HEK293T (cell line): Measurements from ENCODE around the gene SMAD3.

ENCODE experiments used
- CTCF ChIA-PET: fragments of 350-600 bp; formaldehyde crosslinking; extraction: SDS; loops from one replicate; lab custom pipeline; 2021; ENCODE audit warnings: antibody characterized with exemption, inconsistent platforms; lab: Yijun Ruan, JAX
- POLR2A ChIA-PET: fragments of 350-600 bp; formaldehyde crosslinking; extraction: SDS; loops from one replicate; lab custom pipeline; 2020; ENCODE audit warnings: antibody characterized with exemption, inconsistent platforms; lab: Yijun Ruan, JAX
- DNase-seq: peaks from one replicate; pipeline ENCODE4 v3.0.0; 2012; ENCODE audit warnings: mixed read lengths; ENCODE audit errors: extremely low spot score
- ARNT ChIP-seq: fragments of 450-650 bp; IDR thresholded peaks from 2 replicates; pipeline ENCODE4 v1.6.1; 2017; ENCODE audit warnings: mild to moderate bottlenecking
- BHLHE40 ChIP-seq: fragments of 450-650 bp; IDR thresholded peaks from 2 replicates; pipeline ENCODE4 v1.6.1; 2016; ENCODE audit warnings: mild to moderate bottlenecking, moderate library complexity, borderline replicate concordance
- CTBP1 ChIP-seq: fragments of 450-650 bp; IDR thresholded peaks from 2 replicates; pipeline ENCODE4 v1.6.1; 2016; ENCODE audit warnings: borderline replicate concordance
- ELF4 ChIP-seq: fragments of 450-650 bp; IDR thresholded peaks from 2 replicates; pipeline ENCODE4 v1.6.1; 2017; ENCODE audit warnings: antibody characterized with exemption
- FOXA1 ChIP-seq: fragments of 450-650 bp; IDR thresholded peaks from 2 replicates; pipeline ENCODE4 v1.6.1; 2016; ENCODE audit warnings: mild to moderate bottlenecking
- FOXK2 ChIP-seq: fragments of 450-650 bp; IDR thresholded peaks from 2 replicates; pipeline ENCODE4 v1.6.1; 2016; ENCODE audit warnings: mild to moderate bottlenecking
- FOXM1 ChIP-seq: fragments of 450-650 bp; IDR thresholded peaks from 2 replicates; pipeline ENCODE4 v1.6.1; 2017; ENCODE audit warnings: mild to moderate bottlenecking, borderline replicate concordance
- HDGF ChIP-seq: fragments of 450-650 bp; IDR thresholded peaks from 2 replicates; pipeline ENCODE4 v1.6.1; 2017; ENCODE audit warnings: antibody characterized with exemption, borderline replicate concordance
- L3MBTL2 ChIP-seq: fragments of 450-650 bp; conservative IDR thresholded peaks from 2 replicates; pipeline ENCODE4 v1.6.1; 2016; ENCODE audit warnings: mild to moderate bottlenecking
- LEF1 ChIP-seq: fragments of 450-650 bp; IDR thresholded peaks from 2 replicates; pipeline ENCODE4 v1.6.1; 2017; ENCODE audit warnings: mild to moderate bottlenecking, borderline replicate concordance
- NFRKB ChIP-seq: fragments of 450-650 bp; IDR thresholded peaks from 2 replicates; pipeline ENCODE4 v1.6.1; 2016; ENCODE audit warnings: mild to moderate bottlenecking, moderate library complexity
- SP1 ChIP-seq: fragments of 450-650 bp; IDR thresholded peaks from 2 replicates; pipeline ENCODE4 v1.6.1; 2017
- SUZ12 ChIP-seq: fragments of 450-650 bp; IDR thresholded peaks from 2 replicates; pipeline ENCODE4 v1.6.1; 2016; ENCODE audit warnings: mild to moderate bottlenecking
- TARDBP ChIP-seq: fragments of 450-650 bp; IDR thresholded peaks from 2 replicates; pipeline ENCODE4 v1.6.1; 2016
- ZNF384 ChIP-seq: fragments of 450-650 bp; IDR thresholded peaks from 2 replicates; pipeline ENCODE4 v1.6.1; 2016
- TF ChIP-seq, protein P1 (sequence below): fragments of 450-650 bp; IDR thresholded peaks from 2 replicates; pipeline ENCODE4 v1.6.1; 2016

The SMAD3 gene

DNA sequence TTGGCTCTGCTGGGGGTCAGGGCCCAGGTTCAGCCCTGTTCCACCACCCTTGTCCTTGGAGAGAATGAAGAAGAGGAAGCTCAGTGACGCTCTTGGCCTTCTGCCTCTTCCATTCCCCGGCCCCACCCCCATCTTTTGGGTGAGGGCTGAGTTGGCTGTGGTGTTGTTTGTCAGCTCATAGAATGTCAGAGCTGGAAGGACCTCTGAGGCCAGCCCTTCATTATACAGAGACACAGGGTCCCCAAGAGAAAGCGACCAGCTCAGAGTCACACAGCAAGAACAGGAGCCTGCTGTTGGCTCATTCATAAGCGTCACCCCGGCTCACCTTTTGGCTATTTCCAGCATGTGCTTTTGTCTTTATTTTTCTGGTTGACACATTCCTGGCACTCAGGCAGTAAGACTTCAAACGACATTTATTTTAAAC, 120.8 kb downstream of the SMAD3 start:
- POLR2A ChIA-PET: no interaction called here
- CTCF ChIA-PET: no interaction called here
- no peak for TF ChIP-seq HDGF
- TF ChIP-seq SP1: no peak
- no peak for TF ChIP-seq ZNF384
- TF ChIP-seq ARNT: no peak
- TF ChIP-seq CTBP1: no peak
- no peak for DNase-seq

DNA sequence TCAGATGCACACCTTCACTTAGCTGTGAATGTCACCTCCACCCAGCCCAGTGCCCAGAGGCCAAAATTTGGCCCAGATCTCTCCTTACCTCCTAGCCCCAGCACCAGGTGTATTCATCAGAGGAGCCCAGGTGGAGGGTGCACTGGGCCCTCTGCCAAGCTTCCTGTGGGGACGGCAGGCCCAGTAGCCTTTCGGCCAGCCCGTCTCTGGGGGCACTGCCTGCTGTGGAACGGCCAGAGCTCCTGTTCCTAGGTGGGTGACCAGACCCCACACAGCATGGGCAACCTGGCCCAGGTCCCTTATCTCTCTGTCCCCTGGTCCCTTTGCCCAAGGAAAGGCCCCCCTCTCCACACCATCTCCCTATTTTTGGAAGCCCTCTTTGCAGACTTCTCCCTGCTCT, 121.3 kb downstream of the SMAD3 start:
- ChIA-PET CTCF (interaction anchor here (0.6 kb wide), 1 partner anchor 34 kb away, joined by 4 read pairs; no protein-coding TSS in a partner anchor), POLR2A (no interaction called here)
- TF ChIP-seq NFRKB (no peak), FOXA1 (no peak), SP1 (no peak), FOXK2 (no peak), BHLHE40 (no peak), ARNT (no peak), TARDBP (no peak), HDGF (no peak), SUZ12 (no peak), LEF1 (no peak), ZNF384 (no peak), ELF4 (no peak), CTBP1 (no peak), FOXM1 (no peak), L3MBTL2 (no peak)
- TF ChIP-seq, protein P1, sequence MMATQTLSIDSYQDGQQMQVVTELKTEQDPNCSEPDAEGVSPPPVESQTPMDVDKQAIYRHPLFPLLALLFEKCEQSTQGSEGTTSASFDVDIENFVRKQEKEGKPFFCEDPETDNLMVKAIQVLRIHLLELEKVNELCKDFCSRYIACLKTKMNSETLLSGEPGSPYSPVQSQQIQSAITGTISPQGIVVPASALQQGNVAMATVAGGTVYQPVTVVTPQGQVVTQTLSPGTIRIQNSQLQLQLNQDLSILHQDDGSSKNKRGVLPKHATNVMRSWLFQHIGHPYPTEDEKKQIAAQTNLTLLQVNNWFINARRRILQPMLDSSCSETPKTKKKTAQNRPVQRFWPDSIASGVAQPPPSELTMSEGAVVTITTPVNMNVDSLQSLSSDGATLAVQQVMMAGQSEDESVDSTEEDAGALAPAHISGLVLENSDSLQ: no peak
- DNase-seq: no peak

DNA sequence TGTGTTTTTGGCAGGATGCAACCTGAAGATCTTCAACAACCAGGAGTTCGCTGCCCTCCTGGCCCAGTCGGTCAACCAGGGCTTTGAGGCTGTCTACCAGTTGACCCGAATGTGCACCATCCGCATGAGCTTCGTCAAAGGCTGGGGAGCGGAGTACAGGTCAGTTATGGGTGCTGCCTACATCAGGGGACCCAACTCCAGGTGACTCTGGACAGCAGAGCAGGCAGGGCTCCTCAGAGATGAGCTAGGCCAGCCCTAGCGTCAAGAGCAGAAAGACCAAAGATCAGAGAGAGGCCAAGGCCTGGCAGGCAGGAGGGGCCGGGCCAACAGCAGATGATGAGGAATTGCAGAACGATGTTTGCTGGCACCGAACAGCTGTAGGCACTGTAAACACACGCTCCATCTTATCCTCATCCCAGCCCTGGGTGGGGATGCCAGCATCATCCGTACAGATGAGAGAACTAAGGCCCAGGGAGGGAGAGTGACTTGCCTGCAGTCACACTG, 122.0 kb downstream of the SMAD3 start:
- no peak for TF ChIP-seq ELF4
- TF ChIP-seq NFRKB: no peak
- TF ChIP-seq FOXK2: no peak
- no peak for TF ChIP-seq LEF1
- no peak for TF ChIP-seq CTBP1
- no peak for TF ChIP-seq SUZ12
- no peak for TF ChIP-seq ARNT
- TF ChIP-seq, protein P1: no peak
- no peak for TF ChIP-seq ZNF384
- TF ChIP-seq TARDBP: no peak
- TF ChIP-seq BHLHE40: no peak
- no peak for TF ChIP-seq FOXA1
- no peak for TF ChIP-seq HDGF
- TF ChIP-seq SP1: no peak
- no peak for TF ChIP-seq FOXM1
- TF ChIP-seq L3MBTL2: no peak
- ChIA-PET POLR2A (no interaction called here), CTCF (interaction anchor here (0.6 kb wide), 1 partner anchor 34 kb away, joined by 4 read pairs; no protein-coding TSS in a partner anchor)
- no peak for DNase-seq

DNA sequence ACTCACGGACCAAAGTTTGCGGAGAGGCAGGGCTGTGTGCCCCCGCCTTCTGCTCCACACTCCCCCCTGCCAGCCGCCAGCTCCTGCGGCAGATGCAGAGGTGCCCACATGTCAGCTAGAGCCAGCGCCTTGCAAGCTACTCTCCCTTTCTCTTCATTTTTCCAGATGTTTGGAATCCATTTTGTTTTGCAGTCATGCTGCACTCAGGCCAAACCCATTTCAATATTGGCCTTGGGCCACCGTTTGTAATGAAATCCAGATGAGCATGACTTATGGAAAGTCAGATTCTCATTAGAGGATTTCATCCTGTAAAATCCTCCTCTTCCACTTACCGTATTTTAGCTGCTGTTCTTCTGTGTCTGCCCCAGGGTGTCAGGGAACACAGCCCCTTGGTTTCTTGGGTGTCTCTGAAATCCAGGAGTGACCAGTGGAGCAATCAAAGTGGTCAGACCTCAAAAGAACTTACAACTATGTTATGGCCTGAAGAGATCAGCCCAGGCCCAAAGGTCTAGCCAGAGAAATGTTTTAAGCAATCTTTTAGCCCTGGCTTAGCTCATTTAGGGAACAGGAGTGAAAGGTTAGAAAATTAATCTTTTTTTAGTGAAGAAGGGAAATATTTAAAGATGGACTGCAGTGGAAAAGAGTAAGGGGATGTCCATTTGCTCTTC, 123.3 kb downstream of the SMAD3 start:
- ChIA-PET CTCF (interaction anchor here (0.6 kb wide), 1 partner anchor 299 kb away, joined by 3 read pairs; no protein-coding TSS in a partner anchor), POLR2A (no interaction called here)
- no peak for DNase-seq
- TF ChIP-seq L3MBTL2 (no peak), TARDBP (no peak), CTBP1 (no peak), FOXA1 (no peak), HDGF (no peak), FOXK2 (no peak), ELF4 (no peak), LEF1 (no peak), BHLHE40 (no peak), SUZ12 (no peak), NFRKB (no peak), FOXM1 (no peak)
- TF ChIP-seq, protein P1: no peak

DNA sequence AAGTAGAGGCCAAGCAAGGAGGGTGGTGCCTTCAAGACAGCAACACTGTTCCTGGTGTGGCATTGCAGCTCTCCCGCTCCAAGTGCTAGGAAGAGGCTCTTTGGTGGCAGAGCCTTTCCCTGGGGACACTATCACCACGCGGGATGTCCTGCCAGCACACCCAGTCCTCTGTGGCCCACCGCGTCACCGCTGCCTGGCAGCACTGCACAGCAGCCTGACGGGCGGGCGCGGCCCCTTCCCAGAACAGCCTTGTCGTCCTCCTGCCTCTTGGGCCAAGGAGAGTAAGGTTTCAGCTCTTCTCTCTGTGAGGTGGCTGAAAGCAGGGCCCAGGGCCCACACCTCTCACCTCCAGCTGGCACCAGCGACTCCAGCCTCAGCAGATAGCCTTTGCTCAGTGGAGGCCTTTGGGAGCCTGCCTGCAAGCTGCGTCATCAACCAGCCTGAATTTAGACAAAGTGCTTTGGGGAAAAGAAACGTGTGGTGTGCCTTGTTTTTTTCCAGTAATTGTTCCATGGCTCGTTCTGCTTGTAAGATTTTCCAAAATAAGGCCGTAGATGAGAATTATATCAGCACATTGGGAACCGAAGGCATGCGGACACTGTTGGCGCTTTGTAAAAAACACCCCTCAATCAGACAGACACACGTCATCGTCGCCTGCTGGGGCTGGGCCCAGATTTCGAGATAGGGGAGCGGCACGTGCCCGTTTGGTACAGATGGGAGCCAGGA, 124.1 kb downstream of the SMAD3 start:
- ChIA-PET CTCF (no interaction called here), POLR2A (no interaction called here)
- TF ChIP-seq TARDBP (no peak), NFRKB (no peak), FOXK2 (no peak), ARNT (no peak), FOXM1 (no peak)
- DNase-seq: no peak

DNA sequence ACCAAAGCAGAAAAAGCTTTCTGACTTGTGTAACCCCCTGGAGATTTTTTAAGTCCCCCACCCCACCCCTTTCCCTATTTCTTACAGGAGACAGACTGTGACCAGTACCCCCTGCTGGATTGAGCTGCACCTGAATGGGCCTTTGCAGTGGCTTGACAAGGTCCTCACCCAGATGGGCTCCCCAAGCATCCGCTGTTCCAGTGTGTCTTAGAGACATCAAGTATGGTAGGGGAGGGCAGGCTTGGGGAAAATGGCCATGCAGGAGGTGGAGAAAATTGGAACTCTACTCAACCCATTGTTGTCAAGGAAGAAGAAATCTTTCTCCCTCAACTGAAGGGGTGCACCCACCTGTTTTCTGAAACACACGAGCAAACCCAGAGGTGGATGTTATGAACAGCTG, 124.9 kb downstream of the SMAD3 start:
- no peak for DNase-seq
- ChIA-PET CTCF (no interaction called here), POLR2A (no interaction called here)
- TF ChIP-seq FOXA1: no peak
